HEK293T (cell line): ENCODE results near the gene CFAP74.

ENCODE experiments used
- BHLHE40 ChIP-seq: fragments of 450-650 bp; IDR thresholded peaks from 2 replicates; pipeline ENCODE4 v1.6.1; 2016; ENCODE audit warnings: mild to moderate bottlenecking, moderate library complexity, borderline replicate concordance
- ELF4 ChIP-seq: fragments of 450-650 bp; IDR thresholded peaks from 2 replicates; pipeline ENCODE4 v1.6.1; 2017; ENCODE audit warnings: antibody characterized with exemption
- FOXA1 ChIP-seq: fragments of 450-650 bp; IDR thresholded peaks from 2 replicates; pipeline ENCODE4 v1.6.1; 2016; ENCODE audit warnings: mild to moderate bottlenecking
- FOXK2 ChIP-seq: fragments of 450-650 bp; IDR thresholded peaks from 2 replicates; pipeline ENCODE4 v1.6.1; 2016; ENCODE audit warnings: mild to moderate bottlenecking
- FOXM1 ChIP-seq: fragments of 450-650 bp; IDR thresholded peaks from 2 replicates; pipeline ENCODE4 v1.6.1; 2017; ENCODE audit warnings: mild to moderate bottlenecking, borderline replicate concordance
- HDGF ChIP-seq: fragments of 450-650 bp; IDR thresholded peaks from 2 replicates; pipeline ENCODE4 v1.6.1; 2017; ENCODE audit warnings: antibody characterized with exemption, borderline replicate concordance
- NFRKB ChIP-seq: fragments of 450-650 bp; IDR thresholded peaks from 2 replicates; pipeline ENCODE4 v1.6.1; 2016; ENCODE audit warnings: mild to moderate bottlenecking, moderate library complexity
- PKNOX1 ChIP-seq: fragments of 450-650 bp; IDR thresholded peaks from 2 replicates; pipeline ENCODE4 v1.6.1; 2016
- SP1 ChIP-seq: fragments of 450-650 bp; IDR thresholded peaks from 2 replicates; pipeline ENCODE4 v1.6.1; 2017
- SUZ12 ChIP-seq: fragments of 450-650 bp; IDR thresholded peaks from 2 replicates; pipeline ENCODE4 v1.6.1; 2016; ENCODE audit warnings: mild to moderate bottlenecking

GRCh38 chr1:1874901-1875300 lies 128.7 kb downstream of the CFAP74 start:
- no peak for TF ChIP-seq FOXM1
- no peak for TF ChIP-seq BHLHE40
- no peak for TF ChIP-seq SUZ12
- no peak for TF ChIP-seq NFRKB
- TF ChIP-seq SP1: no peak
- TF ChIP-seq PKNOX1: no peak
- no peak for TF ChIP-seq FOXA1
- TF ChIP-seq ELF4: no peak
- no peak for TF ChIP-seq HDGF
- TF ChIP-seq FOXK2: no peak
